22Rv1 (cell line): Measurements from ENCODE around the gene CA12.

Experiments used
- ZFX ChIP-seq: fragments of 450-650 bp; IDR thresholded peaks from 2 replicates; pipeline ENCODE4 v1.6.1; 2017; ENCODE audit warnings: antibody characterized with exemption, borderline replicate concordance
- TF ChIP-seq, protein P1 (sequence below): fragments of 450-650 bp; IDR thresholded peaks from 2 replicates; pipeline ENCODE4 v1.5.1; 2017; ENCODE audit warnings: mild to moderate bottlenecking

DNA sequence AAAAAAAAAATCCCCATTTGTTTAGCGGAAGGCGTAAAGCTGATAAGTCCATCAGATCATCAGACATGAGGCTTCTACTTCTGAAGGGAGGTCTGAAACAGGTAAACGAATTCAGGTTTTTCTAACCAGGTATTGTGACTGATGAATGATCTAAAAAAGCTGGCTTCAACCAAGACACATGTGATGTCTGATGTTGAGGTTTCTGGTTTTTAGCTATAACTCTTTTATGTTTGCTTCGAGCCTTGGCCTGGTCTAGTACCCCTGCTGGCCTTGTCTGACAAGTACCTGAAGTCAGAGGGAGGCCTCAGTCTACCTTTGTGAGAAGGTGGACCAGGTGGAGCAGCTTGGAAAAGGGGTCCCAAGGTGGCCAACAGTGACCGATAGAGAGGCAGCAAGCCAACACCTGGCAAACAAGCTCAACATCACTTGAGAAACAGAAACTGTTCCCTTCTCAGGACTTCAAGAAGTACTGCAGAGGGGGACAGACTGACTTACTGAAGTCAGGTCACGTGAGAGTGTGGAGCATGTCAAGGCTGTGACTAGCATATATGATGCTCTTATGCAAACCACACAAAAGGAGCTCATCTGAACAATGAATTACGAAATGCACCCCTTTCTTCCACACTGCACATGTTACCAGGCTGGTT is 33.0 kb upstream of the CA12 start:
- TF ChIP-seq, protein P1, sequence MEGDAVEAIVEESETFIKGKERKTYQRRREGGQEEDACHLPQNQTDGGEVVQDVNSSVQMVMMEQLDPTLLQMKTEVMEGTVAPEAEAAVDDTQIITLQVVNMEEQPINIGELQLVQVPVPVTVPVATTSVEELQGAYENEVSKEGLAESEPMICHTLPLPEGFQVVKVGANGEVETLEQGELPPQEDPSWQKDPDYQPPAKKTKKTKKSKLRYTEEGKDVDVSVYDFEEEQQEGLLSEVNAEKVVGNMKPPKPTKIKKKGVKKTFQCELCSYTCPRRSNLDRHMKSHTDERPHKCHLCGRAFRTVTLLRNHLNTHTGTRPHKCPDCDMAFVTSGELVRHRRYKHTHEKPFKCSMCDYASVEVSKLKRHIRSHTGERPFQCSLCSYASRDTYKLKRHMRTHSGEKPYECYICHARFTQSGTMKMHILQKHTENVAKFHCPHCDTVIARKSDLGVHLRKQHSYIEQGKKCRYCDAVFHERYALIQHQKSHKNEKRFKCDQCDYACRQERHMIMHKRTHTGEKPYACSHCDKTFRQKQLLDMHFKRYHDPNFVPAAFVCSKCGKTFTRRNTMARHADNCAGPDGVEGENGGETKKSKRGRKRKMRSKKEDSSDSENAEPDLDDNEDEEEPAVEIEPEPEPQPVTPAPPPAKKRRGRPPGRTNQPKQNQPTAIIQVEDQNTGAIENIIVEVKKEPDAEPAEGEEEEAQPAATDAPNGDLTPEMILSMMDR: no peak
- TF ChIP-seq ZFX: no peak
